22Rv1 (cell line): ENCODE results near the gene PI4K2B.

Source experiments
- CTCF ChIP-seq: fragments of 450-650 bp; IDR thresholded peaks from 2 replicates; pipeline ENCODE4 v1.5.1; 2017; ENCODE audit warnings: mild to moderate bottlenecking
- ZFX ChIP-seq: fragments of 450-650 bp; IDR thresholded peaks from 2 replicates; pipeline ENCODE4 v1.6.1; 2017; ENCODE audit warnings: antibody characterized with exemption, borderline replicate concordance

- TF ChIP-seq CTCF (no peak), ZFX (no peak)
Observed at GRCh38 chr4:25321703-25322102, 87.9 kb downstream of the PI4K2B start.
